Activated T-cell treated with anti-CD3 and anti-CD28 coated beads, Interleukin-2, amount 50 U/mL, for 24 hours (primary cell): ENCODE measurements around the gene PCOLCE2.

Source experiments
- DNase-seq: peaks from one replicate; pipeline ENCODE4 v3.0.0-alpha.2; 2020
- H3K27ac Mint-ChIP-seq: 2 replicates; pipeline ENCODE4 v1.8.0; 2020; ENCODE audit warnings: mild to moderate bottlenecking, mixed read lengths
- H3K27me3 Mint-ChIP-seq: 2 replicates; pipeline ENCODE4 v1.8.0; 2020; ENCODE audit warnings: mixed read lengths
- H3K36me3 Mint-ChIP-seq: 2 replicates; pipeline ENCODE4 v1.8.0; 2020; ENCODE audit warnings: low read depth, mixed read lengths
- H3K4me1 Mint-ChIP-seq: 2 replicates; pipeline ENCODE4 v1.8.0; 2020; ENCODE audit warnings: low read depth, mixed read lengths
- H3K4me3 Mint-ChIP-seq: 2 replicates; pipeline ENCODE4 v1.8.0; 2020; ENCODE audit warnings: mild to moderate bottlenecking, moderate library complexity, mixed read lengths
- H3K9me3 Mint-ChIP-seq: 2 replicates; pipeline ENCODE4 v1.8.0; 2020; ENCODE audit warnings: mixed read lengths

Gene PCOLCE2

GRCh38 chr3:142888481-142889211 is at the start of gene PCOLCE2:
TSS of gene PCOLCE2 (minus strand) at chr3:142889083. CDS start at chr3:142888896, 187 bp downstream.
- Mint-ChIP-seq H3K36me3 (no peaks in the 10 kb centered on the region), H3K27me3 (peaks cover 76% of the 10 kb centered on the region), H3K4me1 (peaks cover 9% of the 10 kb centered on the region), H3K9me3 (no peaks in the 10 kb centered on the region), H3K27ac (no peak within 1 kb of the TSS), H3K4me3 (peak within 1 kb of the TSS; percentile 62)
- peak; percentile 56 for DNase-seq

GRCh38 chr3:142935963-142936362 is 47.1 kb upstream of the PCOLCE2 start:
- no peak for DNase-seq
- no peak overlapping the region for H3K4me3 Mint-ChIP-seq
- H3K9me3 Mint-ChIP-seq = no peaks in the 10 kb centered on the region
- no peak overlapping the region for H3K27ac Mint-ChIP-seq
- no peaks in the 10 kb centered on the region for H3K27me3 Mint-ChIP-seq
- no peaks in the 10 kb centered on the region for H3K36me3 Mint-ChIP-seq
- H3K4me1 Mint-ChIP-seq = no peaks in the 10 kb centered on the region

- Mint-ChIP-seq H3K27ac (no peak overlapping the region), H3K4me3 (no peak overlapping the region), H3K36me3 (no peaks in the 10 kb centered on the region), H3K4me1 (no peaks in the 10 kb centered on the region), H3K9me3 (no peaks in the 10 kb centered on the region), H3K27me3 (no peaks in the 10 kb centered on the region)
- DNase-seq = no peak
These were observed 46.0 kb upstream of the PCOLCE2 start for GRCh38 chr3:142934887-142935269.

GRCh38 chr3:142934128-142934886 is 45.4 kb upstream of the PCOLCE2 start:
- Mint-ChIP-seq H3K27me3 (no peaks in the 10 kb centered on the region), H3K4me1 (no peaks in the 10 kb centered on the region), H3K4me3 (no peak overlapping the region), H3K27ac (no peak overlapping the region), H3K9me3 (no peaks in the 10 kb centered on the region), H3K36me3 (no peaks in the 10 kb centered on the region)
- DNase-seq = no peak

GRCh38 chr3:142931222-142931621 is 42.3 kb upstream of the PCOLCE2 start:
- no peaks in the 10 kb centered on the region for H3K4me1 Mint-ChIP-seq
- no peaks in the 10 kb centered on the region for H3K36me3 Mint-ChIP-seq
- no peak overlapping the region for H3K27ac Mint-ChIP-seq
- peaks cover 10% of the 10 kb centered on the region for H3K27me3 Mint-ChIP-seq
- H3K9me3 Mint-ChIP-seq = no peaks in the 10 kb centered on the region
- no peak for DNase-seq
- no peak overlapping the region for H3K4me3 Mint-ChIP-seq

GRCh38 chr3:142930463-142930862 is 41.6 kb upstream of the PCOLCE2 start:
- Mint-ChIP-seq H3K4me1 (no peaks in the 10 kb centered on the region), H3K27ac (no peak overlapping the region), H3K36me3 (no peaks in the 10 kb centered on the region), H3K27me3 (peaks cover 15% of the 10 kb centered on the region), H3K9me3 (no peaks in the 10 kb centered on the region), H3K4me3 (no peak overlapping the region)
- DNase-seq = no peak

- Mint-ChIP-seq H3K27ac (no peak overlapping the region), H3K4me3 (no peak overlapping the region), H3K36me3 (no peaks in the 10 kb centered on the region)
These were observed 41.0 kb upstream of the PCOLCE2 start for GRCh38 chr3:142929890-142930289.

GRCh38 chr3:142929109-142929508 is 40.2 kb upstream of the PCOLCE2 start:
- Mint-ChIP-seq H3K27ac (no peak overlapping the region), H3K4me1 (no peaks in the 10 kb centered on the region), H3K36me3 (no peaks in the 10 kb centered on the region), H3K27me3 (peaks cover 27% of the 10 kb centered on the region), H3K4me3 (no peak overlapping the region), H3K9me3 (peaks cover 4% of the 10 kb centered on the region)
- DNase-seq = peak; percentile 34

More at GRCh38 chr3:142929890-142930289, 41.0 kb upstream of the PCOLCE2 start:
- peaks cover 21% of the 10 kb centered on the region for H3K27me3 Mint-ChIP-seq
- DNase-seq = no peak
- no peaks in the 10 kb centered on the region for H3K9me3 Mint-ChIP-seq
- no peaks in the 10 kb centered on the region for H3K4me1 Mint-ChIP-seq

GRCh38 chr3:142926368-142926944 is 37.6 kb upstream of the PCOLCE2 start:
- Mint-ChIP-seq H3K27ac (no peak overlapping the region), H3K27me3 (peaks cover 30% of the 10 kb centered on the region), H3K9me3 (peaks cover 4% of the 10 kb centered on the region), H3K4me1 (no peaks in the 10 kb centered on the region), H3K36me3 (no peaks in the 10 kb centered on the region), H3K4me3 (no peak overlapping the region)
- no peak for DNase-seq

- Mint-ChIP-seq H3K4me3 (no peak overlapping the region), H3K4me1 (no peaks in the 10 kb centered on the region), H3K27me3 (peaks cover 32% of the 10 kb centered on the region), H3K9me3 (peaks cover 4% of the 10 kb centered on the region), H3K36me3 (no peaks in the 10 kb centered on the region), H3K27ac (no peak overlapping the region)
- no peak for DNase-seq
These were observed 36.3 kb upstream of the PCOLCE2 start for GRCh38 chr3:142925140-142925539.

- Mint-ChIP-seq H3K36me3 (no peaks in the 10 kb centered on the region), H3K27ac (no peak overlapping the region), H3K4me3 (no peak overlapping the region), H3K4me1 (no peaks in the 10 kb centered on the region), H3K27me3 (peaks cover 35% of the 10 kb centered on the region), H3K9me3 (peaks cover 4% of the 10 kb centered on the region)
- no peak for DNase-seq
These were observed 34.8 kb upstream of the PCOLCE2 start for GRCh38 chr3:142923694-142924093.

- H3K4me1 Mint-ChIP-seq = no peaks in the 10 kb centered on the region
- peaks cover 15% of the 10 kb centered on the region for H3K27me3 Mint-ChIP-seq
- DNase-seq = no peak
- no peak overlapping the region for H3K4me3 Mint-ChIP-seq
- no peaks in the 10 kb centered on the region for H3K36me3 Mint-ChIP-seq
- no peak overlapping the region for H3K27ac Mint-ChIP-seq
- no peaks in the 10 kb centered on the region for H3K9me3 Mint-ChIP-seq
These were observed 27.7 kb upstream of the PCOLCE2 start for GRCh38 chr3:142916605-142917004.

- H3K9me3 Mint-ChIP-seq = no peaks in the 10 kb centered on the region
- H3K4me1 Mint-ChIP-seq = no peaks in the 10 kb centered on the region
- H3K27ac Mint-ChIP-seq = no peak overlapping the region
- H3K4me3 Mint-ChIP-seq = no peak overlapping the region
- H3K27me3 Mint-ChIP-seq = peaks cover 17% of the 10 kb centered on the region
- DNase-seq = no peak
- H3K36me3 Mint-ChIP-seq = no peaks in the 10 kb centered on the region
These were observed 26.8 kb upstream of the PCOLCE2 start for GRCh38 chr3:142915636-142916035.

- Mint-ChIP-seq H3K4me3 (no peak overlapping the region), H3K27me3 (peaks cover 20% of the 10 kb centered on the region), H3K4me1 (no peaks in the 10 kb centered on the region), H3K36me3 (no peaks in the 10 kb centered on the region), H3K27ac (no peak overlapping the region), H3K9me3 (no peaks in the 10 kb centered on the region)
- no peak for DNase-seq
These were observed 25.5 kb upstream of the PCOLCE2 start for GRCh38 chr3:142914286-142914811.

- Mint-ChIP-seq H3K27me3 (peaks cover 20% of the 10 kb centered on the region), H3K9me3 (no peaks in the 10 kb centered on the region), H3K4me1 (no peaks in the 10 kb centered on the region), H3K36me3 (no peaks in the 10 kb centered on the region), H3K27ac (no peak overlapping the region), H3K4me3 (no peak overlapping the region)
- no peak for DNase-seq
These were observed 24.5 kb upstream of the PCOLCE2 start for GRCh38 chr3:142913432-142913831.
